ENCODE measurements around the gene ST8SIA5. TPM values are rescaled to one million over a fixed set of nuclear protein-coding genes. Genes with fewer than 3 reads are reported as not detected.

The ST8SIA5 gene
- total and polyA plus RNA-seq, 9 of the 15 experiments (the other 6 are each of a cell fraction or from before 2014, with no cell fraction given) = 0.03 to 0.33 (median 0.06) TPM; not detected in 5

GRCh38 chr18:46668135-46668534, 88.7 kb downstream of the ST8SIA5 start (continued):
- TF ChIP-seq ZBTB34 (CRISPR knock-in tag; IDR thresholded peaks at IDR 0.05) (no peak), PHF20 (IDR thresholded peaks at IDR 0.05; ENCODE audit: partially characterized antibody) (no peak), ZNF717 (CRISPR knock-in tag; IDR thresholded peaks at IDR 0.05) (no peak), THRB (CRISPR knock-in tag; conservative IDR thresholded peaks at IDR 0.05) (no peak), ZNF583 (CRISPR knock-in tag; IDR thresholded peaks at IDR 0.05) (no peak), POLR2AphosphoS5 (IDR thresholded peaks at IDR 0.05; ENCODE audit: control insufficient read depth, insufficient read depth, low read depth, low read length) (no peak), NCOA6 (IDR thresholded peaks at IDR 0.05) (no peak), SMC3 (conservative IDR thresholded peaks at IDR 0.05; ENCODE audit: insufficient read depth, low read depth, low read length) (no peak), NR0B1 (IDR thresholded peaks at IDR 0.05; ENCODE audit: partially characterized antibody) (no peak)
